Mesenchymal stem cell (in vitro differentiated cells and primary cell): ENCODE results near the gene SDR42E1.

Experiments
- DNase-seq: peaks from one replicate; pipeline ENCODE4 v3.0.0-alpha.2; 2013
- H2AFZ ChIP-seq: one replicate; pipeline ENCODE4 v1.6.1; 2013; ENCODE audit warnings: low read depth, mild to moderate bottlenecking, control low read depth, inconsistent platforms, low read length, moderate library complexity
- H2AK5ac ChIP-seq: 2 replicates; pipeline ENCODE4 v1.6.1; 2013; ENCODE audit warnings: low read length, moderate library complexity, mild to moderate bottlenecking, inconsistent platforms; ENCODE audit not compliant: severe bottlenecking
- H2BK120ac ChIP-seq: one replicate; pipeline ENCODE4 v1.6.1; 2013; ENCODE audit warnings: low read depth, mild to moderate bottlenecking, inconsistent platforms, low read length, moderate library complexity
- H2BK12ac ChIP-seq, 2 experiments: one replicate each; pipeline ENCODE4 v1.6.1; 2013; ENCODE audit warnings: inconsistent platforms in 2 of 2, low read length in 2 of 2, mild to moderate bottlenecking in 2 of 2, moderate library complexity in 2 of 2, control low read depth in 1 of 2
- H2BK15ac ChIP-seq: one replicate; pipeline ENCODE4 v1.6.1; 2013; ENCODE audit warnings: mild to moderate bottlenecking, low read depth, inconsistent platforms; ENCODE audit not compliant: poor library complexity, severe bottlenecking
- H2BK5ac ChIP-seq: 2 replicates; pipeline ENCODE4 v1.6.1; 2013; ENCODE audit warnings: low read depth, mild to moderate bottlenecking, low read length, control low read depth, inconsistent platforms; ENCODE audit not compliant: poor library complexity, severe bottlenecking
- H3K14ac ChIP-seq, 2 experiments: one replicate each; pipeline ENCODE4 v1.6.1; 2013; ENCODE audit warnings: inconsistent platforms in 2 of 2, low read length in 2 of 2, control low read depth in 1 of 2, mild to moderate bottlenecking in 1 of 2, moderate library complexity in 1 of 2
- H3K18ac ChIP-seq, 2 experiments: one replicate each; pipeline ENCODE4 v1.6.1; 2013; ENCODE audit warnings: inconsistent platforms in 2 of 2, low read length in 2 of 2, control low read depth in 1 of 2, low read depth in 1 of 2, mild to moderate bottlenecking in 1 of 2
- H3K23ac ChIP-seq, 2 experiments: one replicate each; pipeline ENCODE4 v1.6.1; 2013; ENCODE audit warnings: inconsistent platforms in 2 of 2, low read length in 2 of 2, mild to moderate bottlenecking in 2 of 2, moderate library complexity in 2 of 2, control low read depth in 1 of 2
- H3K27ac ChIP-seq: 2 replicates; pipeline ENCODE4 v1.5.1; 2013; ENCODE audit warnings: mild to moderate bottlenecking, moderate library complexity, low read length, control low read depth, inconsistent platforms; ENCODE audit not compliant: poor library complexity, severe bottlenecking
- H3K27me3 ChIP-seq, 2 experiments: 2 replicates each; pipeline versions ENCODE4 v1.6.1 to v1.7.0; 2013; ENCODE audit warnings: low read length in 2 of 2, mild to moderate bottlenecking in 2 of 2, moderate library complexity in 2 of 2, control low read depth in 1 of 2, inconsistent platforms in 1 of 2; ENCODE audit not compliant: control insufficient read depth in 1 of 2, insufficient read depth in 1 of 2
- H3K36me3 ChIP-seq, 2 experiments: 2 replicates each; pipeline versions ENCODE4 v1.6.1 to v1.7.0; 2013; ENCODE audit warnings: low read length in 2 of 2, control low read depth in 1 of 2, inconsistent platforms in 1 of 2, low read depth in 1 of 2, mild to moderate bottlenecking in 1 of 2; ENCODE audit not compliant: insufficient read depth in 2 of 2, control insufficient read depth in 1 of 2
- H3K4ac ChIP-seq, 2 experiments: one replicate each; pipeline ENCODE4 v1.6.1; 2013; ENCODE audit warnings: inconsistent platforms in 2 of 2, low read length in 2 of 2, mild to moderate bottlenecking in 2 of 2, moderate library complexity in 2 of 2, control low read depth in 1 of 2, low read depth in 1 of 2
- H3K4me1 ChIP-seq: 2 replicates; pipeline ENCODE4 v1.6.1; 2013; ENCODE audit warnings: low read depth, low read length, control low read depth; ENCODE audit not compliant: control insufficient read depth, insufficient read depth
- H3K4me2 ChIP-seq: 2 replicates; pipeline ENCODE4 v1.6.1; 2013; ENCODE audit warnings: low read length, mild to moderate bottlenecking, inconsistent platforms; ENCODE audit not compliant: poor library complexity, severe bottlenecking
- H3K4me3 ChIP-seq, 2 experiments: 2 replicates each; pipeline versions ENCODE4 v1.5.1 to v1.7.0; 2013; ENCODE audit warnings: low read length in 2 of 2, mild to moderate bottlenecking in 2 of 2, control low read depth in 1 of 2, low read depth in 1 of 2; ENCODE audit not compliant: insufficient read depth in 1 of 2
- H3K79me1 ChIP-seq: replicated peaks from 2 replicates; pipeline ENCODE4 v1.6.1; 2013; ENCODE audit warnings: mild to moderate bottlenecking, control low read depth, low read length, inconsistent platforms; ENCODE audit not compliant: poor library complexity, severe bottlenecking
- H3K9ac ChIP-seq: 2 replicates; pipeline ENCODE4 v1.7.0; 2013; ENCODE audit warnings: mild to moderate bottlenecking, low read length, moderate library complexity
- H3K9me3 ChIP-seq: 2 replicates; pipeline ENCODE4 v1.7.0; 2013; ENCODE audit warnings: mild to moderate bottlenecking, low read length; ENCODE audit not compliant: control insufficient read depth
- H4K8ac ChIP-seq: one replicate; pipeline ENCODE4 v1.6.1; 2013; ENCODE audit warnings: inconsistent platforms, mild to moderate bottlenecking, low read length, moderate library complexity
- H4K91ac ChIP-seq: one replicate; pipeline ENCODE4 v1.6.1; 2013; ENCODE audit warnings: mild to moderate bottlenecking, low read length, inconsistent platforms
- WGBS: methylation state at CpG from one replicate; pipeline ENCODE4 v1.1.7; 2013; ENCODE audit warnings: mixed read lengths; 5-methylcytosine and 5-hydroxymethylcytosine counted together

The SDR42E1 gene

GRCh38 chr16:81946206-81946605 is 65.1 kb downstream of the SDR42E1 start:
- Histone ChIP-seq H2BK5ac (no peak overlapping the region), H2BK15ac (no peak overlapping the region), H3K27ac (no peak overlapping the region), H2AK5ac (no peak overlapping the region), H3K23ac (no peak overlapping the region), H3K9me3 (peaks cover 9% of the 10 kb centered on the region), H3K9ac (peak overlapping the region; percentile 21), H3K4ac (no peak overlapping the region), H3K4me1 (peaks cover under 1% of the 10 kb centered on the region), H3K79me1 (no peaks in the 10 kb centered on the region), H2BK12ac (no peak overlapping the region), H4K91ac (no peak overlapping the region), H2AFZ (no peak overlapping the region), H3K18ac (no peak overlapping the region), H3K36me3 (no peaks in the 10 kb centered on the region), H2BK120ac (no peak overlapping the region), H3K14ac (no peak overlapping the region), H4K8ac (no peak overlapping the region), H3K4me2 (no peak overlapping the region), H3K27me3 (peaks cover 0 to 3% of the 10 kb centered on the region in 2 experiments), H3K4me3 (peak overlapping the region in 1 of 2 experiments; percentile 38)
- 91% methylated on average over 4 of the region's 5 CpGs for WGBS
- DNase-seq = no peak

GRCh38 chr16:81945665-81946064 is 65.6 kb downstream of the SDR42E1 start:
- H3K9ac ChIP-seq = peak overlapping the region; percentile 26
- H3K4me1 ChIP-seq = peaks cover 2% of the 10 kb centered on the region
- no peak overlapping the region for H3K27ac ChIP-seq
- no peak overlapping the region for H2BK15ac ChIP-seq
- no peaks in the 10 kb centered on the region for H3K79me1 ChIP-seq
- H3K9me3 ChIP-seq = peaks cover 4% of the 10 kb centered on the region
- H2BK12ac ChIP-seq = no peak overlapping the region
- no peak overlapping the region for H2BK120ac ChIP-seq
- H4K8ac ChIP-seq = no peak overlapping the region
- 87% methylated on average over 1 of the region's 1 CpG for WGBS
- H2AK5ac ChIP-seq = no peak overlapping the region
- H2BK5ac ChIP-seq = no peak overlapping the region
- peak overlapping the region in 1 of 2 experiments; percentile 38 for H3K4me3 ChIP-seq
- H3K14ac ChIP-seq = no peak overlapping the region
- DNase-seq = no peak
- no peak overlapping the region for H3K4ac ChIP-seq
- no peak overlapping the region for H3K4me2 ChIP-seq
- no peak overlapping the region for H2AFZ ChIP-seq
- no peak overlapping the region for H3K23ac ChIP-seq
- H3K18ac ChIP-seq = no peak overlapping the region
- H3K36me3 ChIP-seq = no peaks in the 10 kb centered on the region
- peaks cover 0 to 3% of the 10 kb centered on the region in 2 experiments for H3K27me3 ChIP-seq
- H4K91ac ChIP-seq = no peak overlapping the region

GRCh38 chr16:81942007-81942601 is 69.2 kb downstream of the SDR42E1 start:
- H3K14ac ChIP-seq = no peak overlapping the region
- H3K18ac ChIP-seq = no peak overlapping the region
- no peak overlapping the region for H2BK120ac ChIP-seq
- H2BK15ac ChIP-seq = no peak overlapping the region
- no peak overlapping the region for H3K4ac ChIP-seq
- H4K8ac ChIP-seq = no peak overlapping the region
- DNase-seq = no peak
- 65% methylated on average over 6 of the region's 7 CpGs for WGBS
- H3K9ac ChIP-seq = no peak overlapping the region
- H3K4me2 ChIP-seq = no peak overlapping the region
- no peak overlapping the region for H2BK12ac ChIP-seq
- no peak overlapping the region for H2BK5ac ChIP-seq
- H3K9me3 ChIP-seq = no peaks in the 10 kb centered on the region
- H2AK5ac ChIP-seq = no peak overlapping the region
- no peak overlapping the region for H2AFZ ChIP-seq
- H3K23ac ChIP-seq = no peak overlapping the region
- no peak overlapping the region for H3K4me3 ChIP-seq
- no peaks in the 10 kb centered on the region for H3K79me1 ChIP-seq
- peaks cover 2% of the 10 kb centered on the region for H3K4me1 ChIP-seq
- H3K27ac ChIP-seq = no peak overlapping the region
- H3K27me3 ChIP-seq = peaks cover 6 to 21% of the 10 kb centered on the region in 2 experiments
- H3K36me3 ChIP-seq = no peaks in the 10 kb centered on the region
- no peak overlapping the region for H4K91ac ChIP-seq

- Histone ChIP-seq H2AFZ (no peak overlapping the region), H3K23ac (no peak overlapping the region), H3K9ac (peak overlapping the region; percentile 7), H4K91ac (no peak overlapping the region), H3K79me1 (no peaks in the 10 kb centered on the region), H3K4me1 (peaks cover 2% of the 10 kb centered on the region), H2BK15ac (no peak overlapping the region), H4K8ac (no peak overlapping the region), H3K4me3 (no peak overlapping the region), H2BK12ac (no peak overlapping the region), H2BK5ac (no peak overlapping the region), H3K27ac (no peak overlapping the region), H2AK5ac (no peak overlapping the region), H3K4ac (no peak overlapping the region), H3K27me3 (peaks cover 6 to 24% of the 10 kb centered on the region in 2 experiments), H3K36me3 (no peaks in the 10 kb centered on the region), H2BK120ac (no peak overlapping the region), H3K18ac (no peak overlapping the region), H3K9me3 (no peaks in the 10 kb centered on the region), H3K14ac (no peak overlapping the region), H3K4me2 (no peak overlapping the region)
- peak; percentile 55 for DNase-seq
- 59% methylated on average over 3 of the region's 3 CpGs for WGBS
Observed at GRCh38 chr16:81940781-81941560, 70.3 kb downstream of the SDR42E1 start.
